Measurements from ENCODE around the gene MXD4.

Gene MXD4

GRCh38 chr4:2261853-2262144, at the start of gene MXD4:
Gene MXD4 (minus strand): TSS chr4:2262109. CDS start chr4:2261980, 129 bp downstream.
- DNase-seq (ENCODE audit: low read depth): no peak

DNA sequence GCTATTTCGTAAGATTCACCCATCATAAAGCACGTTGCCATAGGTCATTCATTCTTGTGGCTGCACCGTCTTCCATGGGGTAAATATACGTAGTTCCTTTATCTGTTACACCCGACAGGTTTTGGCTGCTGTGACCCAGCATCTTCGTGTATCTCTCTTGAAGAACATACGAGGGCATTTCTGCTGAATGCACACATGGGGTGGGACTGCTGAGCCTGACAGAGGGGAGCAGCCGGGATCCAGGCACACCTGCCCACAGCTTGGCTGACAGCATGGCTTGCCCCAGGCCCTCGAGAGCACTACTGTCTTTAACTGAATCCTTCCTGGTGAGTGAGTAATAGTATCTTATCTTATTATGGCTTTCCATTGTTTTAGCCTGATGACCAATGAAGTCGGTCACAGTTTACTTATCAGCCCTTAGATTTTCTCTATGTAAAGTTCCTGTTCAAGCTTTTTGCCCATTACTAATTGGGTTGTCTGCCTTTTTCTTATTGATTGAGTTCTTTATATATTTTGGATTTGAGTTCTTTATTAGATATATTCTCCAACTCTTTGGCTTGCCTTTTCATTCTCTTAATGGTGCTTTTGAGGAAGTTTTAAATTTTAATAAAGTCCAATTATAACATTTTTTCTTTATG, 45.0 kb upstream of the MXD4 start:
- no peak for DNase-seq (ENCODE audit: low read depth)

DNA sequence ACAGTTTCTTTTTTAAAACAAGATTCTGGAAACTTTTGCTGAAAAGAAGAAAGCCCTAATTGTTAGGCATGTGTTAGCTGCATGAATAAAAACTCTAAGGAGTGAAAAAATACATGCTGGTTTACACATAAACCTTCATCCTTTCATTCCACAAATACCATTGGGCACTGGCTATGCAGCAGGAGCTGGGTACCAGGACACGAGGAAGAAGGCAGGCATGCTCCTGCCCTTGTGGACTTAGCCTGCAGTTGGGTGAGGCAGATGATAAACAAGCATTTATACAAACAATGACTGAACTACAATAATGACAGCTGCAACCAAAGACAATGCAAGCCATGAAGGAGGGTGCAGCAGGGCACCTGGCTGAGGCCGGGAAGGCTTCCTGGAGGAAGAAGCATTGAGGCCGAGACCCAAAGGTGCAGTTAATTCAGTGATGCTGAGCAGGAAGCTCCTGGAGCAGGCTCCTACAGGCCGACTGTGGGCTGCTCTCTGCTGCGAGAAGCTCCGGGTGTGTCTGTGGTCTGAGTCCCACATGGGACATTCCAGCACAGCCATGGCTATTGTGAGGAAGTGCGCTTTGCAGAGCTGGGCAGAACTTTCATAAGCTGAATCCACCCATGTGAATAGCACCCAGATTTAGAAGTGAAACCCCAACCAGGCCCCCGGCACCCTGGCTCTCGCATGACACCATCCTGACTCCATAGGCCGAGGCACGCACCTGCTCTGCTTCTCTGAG, 44.0 kb upstream of the MXD4 start:
- no peak for DNase-seq (ENCODE audit: low read depth)

DNA sequence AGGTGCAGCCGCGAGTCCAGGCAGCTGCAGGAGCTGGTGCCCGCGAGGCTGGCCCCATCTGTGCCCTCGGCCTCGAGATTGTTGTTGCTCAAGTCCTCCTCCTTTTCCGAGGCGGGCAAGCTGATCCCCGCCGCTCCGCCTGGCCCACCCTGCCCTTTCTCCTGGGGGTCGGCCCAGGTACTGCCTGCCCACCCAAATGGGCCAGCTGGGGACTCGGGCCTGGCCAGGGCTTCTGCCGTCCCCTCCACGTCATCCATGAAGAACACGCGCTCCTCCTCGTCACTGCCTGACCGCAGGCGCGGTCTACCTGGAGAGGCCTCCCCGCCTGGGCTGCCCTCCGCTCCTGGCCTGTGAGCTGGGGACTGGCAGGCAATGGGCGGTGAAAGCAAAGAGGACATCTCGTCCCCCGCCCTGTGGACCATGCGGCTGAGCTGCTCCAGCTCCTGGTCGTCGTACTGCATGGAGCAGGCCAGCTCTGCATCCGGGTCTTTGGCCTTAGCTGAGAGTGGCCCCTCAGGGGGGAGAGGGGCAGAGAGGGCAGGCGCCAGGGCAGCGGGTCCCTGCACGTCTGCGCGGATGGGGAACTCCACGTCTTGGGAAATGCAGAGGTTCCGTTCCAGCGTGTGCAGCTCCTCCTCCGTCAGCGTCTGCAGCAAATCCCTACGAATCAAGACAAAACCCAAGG, 43.1 kb upstream of the MXD4 start:
- no peak for DNase-seq (ENCODE audit: low read depth)

GRCh38 chr4:2304321-2304876, 42.5 kb upstream of the MXD4 start:
- no peak for DNase-seq (ENCODE audit: low read depth)

- no peak for DNase-seq (ENCODE audit: low read depth)
Observed at GRCh38 chr4:2303686-2304320, 41.9 kb upstream of the MXD4 start.

DNA sequence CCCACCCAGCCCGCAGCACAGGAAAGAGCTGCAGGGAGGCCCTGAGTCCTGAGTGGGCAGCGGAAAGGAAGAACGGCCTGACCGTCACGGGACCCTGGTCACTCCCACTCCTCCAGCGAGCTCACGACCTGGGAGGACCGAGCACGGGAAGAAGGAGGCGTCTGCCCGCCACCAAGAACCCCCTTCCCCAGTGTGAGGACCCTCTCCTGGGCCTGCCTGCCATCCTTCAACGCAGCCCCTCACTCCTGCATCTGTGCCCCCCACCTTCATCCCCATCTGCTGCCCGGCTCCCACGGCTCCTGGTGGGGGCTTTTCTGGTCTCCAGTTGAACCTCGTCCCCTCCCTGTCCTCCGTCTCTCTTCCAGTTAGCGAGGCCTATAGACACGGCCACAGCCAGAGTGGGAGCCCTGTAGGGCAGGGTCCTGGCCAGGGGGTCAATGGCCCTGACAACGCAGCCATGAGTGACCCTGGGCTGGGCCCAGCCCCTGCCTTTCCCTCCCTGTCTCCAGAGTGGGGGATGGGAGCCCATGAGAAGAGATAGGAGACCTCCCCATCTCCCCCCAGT, 41.3 kb upstream of the MXD4 start:
- DNase-seq (ENCODE audit: low read depth): no peak

GRCh38 chr4:2302387-2303119, 40.6 kb upstream of the MXD4 start:
- no peak for DNase-seq (ENCODE audit: low read depth)

GRCh38 chr4:2301806-2302205, 39.9 kb upstream of the MXD4 start:
- no peak for DNase-seq (ENCODE audit: low read depth)

- DNase-seq (ENCODE audit: low read depth): no peak
Observed at GRCh38 chr4:2301225-2301642, 39.3 kb upstream of the MXD4 start.

DNA sequence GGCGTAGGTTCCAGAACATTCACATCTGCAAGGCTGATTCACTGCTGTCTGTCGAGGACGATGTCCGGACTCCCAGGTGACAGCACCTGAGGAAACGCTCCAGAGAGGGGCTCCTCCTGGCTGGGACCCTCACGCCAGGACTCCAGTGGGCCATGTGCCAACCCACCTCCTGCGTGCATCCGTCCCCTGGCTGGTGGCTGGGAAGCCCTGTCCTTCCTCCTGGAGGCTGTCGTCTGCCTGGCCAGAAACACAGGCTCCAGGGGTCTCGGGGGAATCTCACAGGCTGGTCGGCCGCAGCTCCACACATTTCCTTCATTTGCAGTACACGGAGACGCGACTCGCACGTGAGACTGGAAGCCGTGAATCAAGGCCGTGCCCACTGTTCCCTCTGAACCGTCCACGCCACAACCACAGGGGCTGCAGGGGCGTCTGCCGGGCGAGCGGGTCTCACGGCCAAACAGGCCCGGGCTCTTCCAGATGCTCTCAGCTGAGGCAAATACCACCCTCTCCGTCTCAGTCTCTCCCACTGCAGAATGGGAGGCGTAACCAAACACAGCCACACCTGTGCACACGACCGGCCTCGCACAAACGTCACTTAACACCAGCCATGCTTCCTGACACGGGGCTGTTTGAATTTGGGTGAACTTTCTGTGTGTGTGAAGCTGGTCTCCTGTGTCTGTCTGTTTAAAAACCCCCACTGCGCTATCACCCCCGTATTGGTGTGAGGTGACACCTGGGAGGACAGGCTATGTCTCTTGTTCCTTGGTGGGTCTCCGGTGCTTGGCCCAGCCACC, 38.7 kb upstream of the MXD4 start:
- DNase-seq (ENCODE audit: low read depth): no peak

DNA sequence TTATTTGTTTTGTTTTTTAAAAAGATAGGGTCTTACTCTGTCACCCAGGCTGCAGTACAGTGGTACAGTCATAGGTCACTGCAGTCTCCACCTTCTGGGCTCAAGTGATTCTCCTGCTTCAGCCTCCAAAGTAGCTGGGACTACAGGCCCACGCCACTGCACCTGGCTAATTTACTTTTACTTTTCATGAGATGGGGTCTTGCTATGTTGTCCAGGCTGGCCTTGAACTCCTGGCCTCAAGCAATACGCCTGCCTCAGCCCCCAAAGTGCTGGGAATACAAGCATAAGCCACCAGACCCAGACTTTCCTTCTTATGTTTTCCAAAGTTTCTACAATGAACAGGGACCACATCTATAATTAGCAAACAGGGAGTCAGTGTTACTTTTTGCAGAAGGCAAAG, 37.9 kb upstream of the MXD4 start:
- no peak for DNase-seq (ENCODE audit: low read depth)

DNA sequence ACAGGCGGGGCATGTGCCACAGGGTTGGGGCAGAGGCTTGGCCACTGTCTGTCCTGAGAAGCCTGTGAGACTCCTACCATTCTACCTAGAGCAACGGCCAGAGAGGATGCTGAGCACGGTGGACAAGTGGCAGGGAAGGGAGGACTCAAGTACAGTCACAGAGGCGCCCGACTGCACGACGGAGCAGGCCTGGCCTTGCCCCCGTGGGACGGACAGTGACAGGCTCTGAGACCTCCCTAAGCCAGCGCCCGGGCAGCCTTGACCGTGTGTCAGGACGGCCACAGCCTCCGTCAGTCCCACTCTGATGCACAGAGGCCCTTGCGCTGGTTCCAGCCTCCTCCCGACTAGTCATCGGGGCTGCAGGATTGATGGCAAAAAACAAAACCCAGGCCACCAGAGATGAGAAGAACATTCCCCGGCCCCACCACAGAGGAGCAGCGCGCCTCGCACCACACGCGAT, 36.7 kb upstream of the MXD4 start:
- no peak for DNase-seq (ENCODE audit: low read depth)

DNA sequence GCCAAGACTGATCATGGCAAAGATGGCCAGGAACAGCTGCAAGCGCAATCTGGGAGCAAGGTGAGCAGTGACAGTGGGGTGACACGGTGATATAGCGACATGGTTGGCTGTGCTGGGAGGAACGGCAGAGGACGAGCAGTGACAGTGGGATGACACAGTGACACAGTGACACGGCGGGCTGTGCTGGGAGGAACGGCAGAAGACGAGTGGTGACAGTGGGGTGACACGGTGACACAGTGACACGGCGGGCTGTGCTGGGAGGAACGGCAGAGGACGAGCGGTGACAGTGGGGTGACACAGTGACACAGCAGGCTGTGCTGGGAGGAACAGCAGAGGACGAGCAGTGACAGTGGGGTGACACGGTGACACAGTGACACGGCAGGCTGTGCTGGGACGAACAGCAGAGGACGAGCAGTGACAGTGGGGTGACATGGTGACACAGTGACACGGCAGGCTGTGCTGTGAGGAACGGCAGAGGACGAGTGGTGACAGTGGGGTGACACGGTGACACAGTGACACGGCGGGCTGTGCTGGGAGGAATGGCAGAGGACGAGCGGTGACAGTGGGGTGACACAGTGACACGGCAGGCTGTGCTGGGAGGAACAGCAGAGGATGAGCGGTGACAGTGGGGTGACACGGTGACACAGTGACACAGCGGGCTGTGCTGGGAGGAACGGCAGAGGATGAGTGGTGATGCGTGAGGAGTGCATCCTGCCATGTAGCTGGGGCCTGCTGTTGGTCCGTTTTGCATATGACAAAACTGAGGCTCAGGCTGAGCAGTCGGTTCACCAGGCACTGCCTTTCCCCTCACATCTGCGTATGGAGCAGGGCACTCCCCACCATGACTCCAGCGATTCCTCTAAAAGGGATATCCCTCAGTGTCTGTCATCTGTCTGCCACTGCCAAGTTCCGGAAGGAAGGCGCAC, 36.0 kb upstream of the MXD4 start:
- no peak for DNase-seq (ENCODE audit: low read depth)

DNA sequence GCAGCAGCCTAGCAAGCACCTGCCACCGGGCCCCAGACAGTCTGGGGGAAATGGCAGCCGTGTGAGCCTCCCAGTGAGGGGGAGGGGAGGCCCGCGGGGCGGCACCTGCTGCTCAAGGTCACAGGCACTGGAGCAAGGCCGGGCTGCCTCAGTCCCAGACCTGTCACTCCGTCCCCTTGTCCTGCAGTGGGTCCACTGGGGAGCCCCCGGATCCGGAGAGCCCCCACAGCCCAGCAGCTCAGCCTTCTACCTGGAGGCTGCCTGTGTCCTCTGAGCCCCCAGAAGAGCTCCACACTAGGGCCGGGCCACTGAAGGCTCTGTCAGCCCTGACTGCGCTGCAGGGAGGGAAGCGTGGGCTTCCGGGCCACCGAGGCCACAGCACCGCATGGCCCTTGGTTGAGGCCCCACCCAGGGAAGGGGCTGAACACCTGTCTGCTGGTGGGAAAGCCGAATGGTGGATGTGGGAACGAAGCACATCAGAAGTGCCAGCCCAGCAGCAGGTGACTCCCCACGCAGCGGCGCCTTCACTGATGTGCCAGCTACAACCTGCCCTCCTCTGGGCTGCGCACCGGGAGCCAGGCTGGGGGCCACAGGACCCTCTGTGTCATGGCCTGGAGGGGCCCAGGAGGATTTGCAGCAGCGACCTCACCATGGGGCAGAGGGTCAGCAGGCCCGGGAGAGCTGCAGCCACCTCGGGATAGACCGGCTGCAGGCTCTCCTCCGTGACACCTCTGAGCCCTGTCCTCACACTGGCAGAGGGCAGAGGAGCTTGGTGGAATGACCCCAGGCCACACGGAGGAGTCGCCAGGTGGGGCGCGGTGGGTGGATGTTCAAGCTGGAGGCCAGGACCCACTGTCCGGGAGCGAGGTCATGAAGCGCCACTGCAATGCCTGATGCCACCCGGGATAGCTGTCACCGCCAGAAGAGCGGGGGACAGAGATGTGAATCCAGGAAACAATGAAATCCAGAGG, 35.0 kb upstream of the MXD4 start:
- no peak for DNase-seq (ENCODE audit: low read depth)

- DNase-seq (ENCODE audit: low read depth): no peak
Observed at GRCh38 chr4:2295900-2296442, 34.1 kb upstream of the MXD4 start.

DNA sequence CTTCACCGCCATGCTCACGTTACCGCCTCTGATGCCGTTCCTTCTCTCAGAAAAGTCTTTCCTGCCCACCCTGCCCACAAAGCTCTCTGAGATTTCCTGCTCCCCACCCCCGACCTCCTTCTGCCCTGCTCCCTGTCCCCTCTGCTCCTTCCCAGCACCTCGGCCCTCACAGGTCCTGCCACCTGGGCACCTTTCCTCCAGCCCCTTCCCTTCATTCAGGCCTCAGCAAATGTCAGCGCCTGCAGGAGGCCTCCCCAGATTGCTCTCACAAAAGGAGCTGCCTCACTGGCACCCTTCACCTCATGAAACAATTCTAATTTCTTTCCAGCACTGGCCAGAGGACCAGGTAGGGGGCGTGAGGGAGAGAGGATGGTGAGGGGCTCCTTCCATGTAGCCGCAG, 33.6 kb upstream of the MXD4 start:
- no peak for DNase-seq (ENCODE audit: low read depth)

DNA sequence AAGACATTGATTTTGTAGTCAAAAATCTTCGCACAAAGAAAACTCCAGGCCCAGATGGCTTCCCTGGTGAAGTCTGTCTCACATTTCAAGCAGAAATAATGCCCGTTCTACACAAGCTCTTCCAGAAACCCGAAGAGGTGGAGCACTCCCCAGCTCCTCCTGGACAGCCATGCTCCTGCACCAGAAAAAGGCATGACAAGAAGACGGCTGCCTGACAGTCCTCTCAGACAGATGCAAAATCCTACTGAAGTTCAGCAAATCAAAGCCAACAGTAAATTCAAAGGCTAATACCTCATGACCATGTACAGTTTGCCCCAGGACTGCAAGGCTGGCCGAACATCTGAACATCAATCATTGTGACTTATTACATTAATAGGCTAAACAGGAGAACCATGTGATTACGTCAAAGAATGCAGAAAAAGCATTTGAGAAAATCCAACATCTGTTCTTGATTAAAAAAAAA, 30.8 kb upstream of the MXD4 start:
- DNase-seq (ENCODE audit: low read depth): peak; percentile 10

Data from fibroblast of the conjunctiva (primary cell).